AG10803 (cell line): Measurements from ENCODE around the gene STRN.

Experiments
- DNase-seq: peaks from one replicate; pipeline ENCODE4 v3.0.0; 2010; ENCODE audit warnings: low read depth
- H3K4me3 ChIP-seq: 2 replicates; pipeline ENCODE4 v1.5.1; 2011; ENCODE audit warnings: mild to moderate bottlenecking, low read length, control low read depth
- CTCF ChIP-seq: conservative IDR thresholded peaks from 2 replicates; pipeline ENCODE4 v1.5.1; 2011; ENCODE audit warnings: mild to moderate bottlenecking, low read length, control low read depth, inconsistent platforms

STRN gene

GRCh38 chr2:36871068-36871707 lies 95.1 kb downstream of the STRN start:
- no peak for TF ChIP-seq CTCF
- DNase-seq: no peak
- no peak overlapping the region for H3K4me3 ChIP-seq

GRCh38 chr2:36869606-36870005 lies 96.7 kb downstream of the STRN start:
- no peak overlapping the region for H3K4me3 ChIP-seq
- no peak for DNase-seq
- no peak for TF ChIP-seq CTCF

- no peak overlapping the region for H3K4me3 ChIP-seq
- no peak for DNase-seq
- no peak for TF ChIP-seq CTCF
These were observed 104.4 kb downstream of the STRN start for GRCh38 chr2:36861896-36862295.

- no peak overlapping the region for H3K4me3 ChIP-seq
- no peak for DNase-seq
- no peak for TF ChIP-seq CTCF
These were observed 107.0 kb downstream of the STRN start for GRCh38 chr2:36859366-36859792.

GRCh38 chr2:36858551-36859365 lies 107.6 kb downstream of the STRN start:
- DNase-seq: no peak
- no peak for TF ChIP-seq CTCF
- no peak overlapping the region for H3K4me3 ChIP-seq

- DNase-seq: no peak
- no peak for TF ChIP-seq CTCF
- no peak overlapping the region for H3K4me3 ChIP-seq
These were observed 108.6 kb downstream of the STRN start for GRCh38 chr2:36857713-36858112.

GRCh38 chr2:36855429-36855828 lies 110.9 kb downstream of the STRN start:
- no peak for DNase-seq
- H3K4me3 ChIP-seq: no peak overlapping the region
- TF ChIP-seq CTCF: no peak
